Fibroblast of lung (primary cell): ENCODE measurements around the gene SYT3. TPM values are rescaled to one million over a fixed set of nuclear protein-coding genes. Genes with fewer than 3 reads are reported as not detected.
"Not testable (repeated sequence)": the region's sequence is repeated elsewhere in the genome, so short reads cannot be mapped to it uniquely, and the experiment has no call there.

ENCODE experiments used
- DNase-seq, 2 donors: peaks; one replicate each; pipeline versions ENCODE4 v3.0.0 to v3.0.0-alpha.2; 2010; ENCODE audit warnings: low read depth in 2 of 2
- H2AFZ ChIP-seq: 2 replicates; pipeline ENCODE4 v1.5.1; 2012; ENCODE audit warnings: low read length, control low read depth, inconsistent platforms
- H3K27ac ChIP-seq: 2 replicates; pipeline ENCODE4 v1.5.1; 2011; ENCODE audit warnings: low read length, control low read depth; ENCODE audit not compliant: insufficient read depth
- H3K27me3 ChIP-seq: 2 replicates; pipeline ENCODE4 v1.5.1; 2011; ENCODE audit warnings: mild to moderate bottlenecking, low read length; ENCODE audit not compliant: control insufficient read depth, insufficient read depth
- H3K36me3 ChIP-seq: 2 replicates; pipeline ENCODE4 v1.5.1; 2011; ENCODE audit warnings: low read length; ENCODE audit not compliant: control insufficient read depth, insufficient read depth
- H3K4me1 ChIP-seq: 2 replicates; pipeline ENCODE4 v1.5.1; 2011; ENCODE audit warnings: low read length; ENCODE audit not compliant: control insufficient read depth, insufficient read depth; ENCODE audit errors: extremely low read depth
- H3K4me2 ChIP-seq: 2 replicates; pipeline ENCODE4 v1.5.1; 2011; ENCODE audit warnings: low read length, control low read depth; ENCODE audit not compliant: insufficient read depth; ENCODE audit errors: extremely low read depth
- H3K4me3 ChIP-seq, 4 experiments: fragments of 200-600 bp in 1 of 4; sonication (generic) in 1 of 4; replicated peaks in 1 of 4; 2 replicates each; pipeline ENCODE4 v1.5.1; 2011 to 2016; ENCODE audit warnings: low read length in 4 of 4, low read depth in 3 of 4, mild to moderate bottlenecking in 3 of 4, control low read depth in 2 of 4, inconsistent platforms in 1 of 4, mixed read lengths in 1 of 4; ENCODE audit not compliant: insufficient read depth in 1 of 4; ENCODE audit errors: control extremely low read depth in 1 of 4
- H3K79me2 ChIP-seq: 2 replicates; pipeline ENCODE4 v1.5.1; 2012; ENCODE audit warnings: mild to moderate bottlenecking, low read length, inconsistent platforms; ENCODE audit not compliant: control insufficient read depth, insufficient read depth
- H3K9ac ChIP-seq: 2 replicates; pipeline ENCODE4 v1.5.1; 2011; ENCODE audit warnings: mild to moderate bottlenecking, low read length, control low read depth; ENCODE audit not compliant: insufficient read depth
- H3K9me3 ChIP-seq: 2 replicates; pipeline ENCODE4 v1.5.1; 2012; ENCODE audit warnings: low read depth, low read length; ENCODE audit not compliant: control insufficient read depth, insufficient read depth
- H4K20me1 ChIP-seq: 2 replicates; pipeline ENCODE4 v1.5.1; 2011; ENCODE audit warnings: low read length; ENCODE audit not compliant: control insufficient read depth, insufficient read depth; ENCODE audit errors: extremely low read depth
- EZH2 ChIP-seq: IDR thresholded peaks from 2 replicates; pipeline ENCODE4 v1.5.1; 2012; ENCODE audit warnings: low read length, control low read depth, mild to moderate bottlenecking; ENCODE audit errors: missing control alignments
- polyA plus RNA-seq, 2 donors: library from polyadenylated mRNA; depleted of rRNA in 1 of 2; stranded (reverse) in 1 of 2; unstranded in 1 of 2; fragments of >200 nt; gene quantifications; 2 replicates each; pipeline ENCODE4 v1.2.1, GENCODE V29; 2011 to 2012; ENCODE audit warnings: missing spikeins in 1 of 2
- total RNA-seq: library from RNA; depleted of rRNA; stranded (reverse); fragments of >200 nt; gene quantifications from 2 replicates; pipeline ENCODE4 v1.2.1, GENCODE V29; 2014
- TF ChIP-seq, protein P1 (sequence below), 2 donors: IDR thresholded peaks in 1 of 2; conservative IDR thresholded peaks in 1 of 2; 1 replicate in 1 of 2; 2 replicates in 1 of 2; pipeline ENCODE4 v1.5.1; 2011 to 2012; ENCODE audit warnings: low read length in 2 of 2, control low read depth in 1 of 2, inconsistent platforms in 1 of 2, low read depth in 1 of 2, mild to moderate bottlenecking in 1 of 2

Gene SYT3
- total and polyA plus RNA-seq, 2 donors (not counting 1 experiment from before 2014, with no cell fraction given): not detected

DNA sequence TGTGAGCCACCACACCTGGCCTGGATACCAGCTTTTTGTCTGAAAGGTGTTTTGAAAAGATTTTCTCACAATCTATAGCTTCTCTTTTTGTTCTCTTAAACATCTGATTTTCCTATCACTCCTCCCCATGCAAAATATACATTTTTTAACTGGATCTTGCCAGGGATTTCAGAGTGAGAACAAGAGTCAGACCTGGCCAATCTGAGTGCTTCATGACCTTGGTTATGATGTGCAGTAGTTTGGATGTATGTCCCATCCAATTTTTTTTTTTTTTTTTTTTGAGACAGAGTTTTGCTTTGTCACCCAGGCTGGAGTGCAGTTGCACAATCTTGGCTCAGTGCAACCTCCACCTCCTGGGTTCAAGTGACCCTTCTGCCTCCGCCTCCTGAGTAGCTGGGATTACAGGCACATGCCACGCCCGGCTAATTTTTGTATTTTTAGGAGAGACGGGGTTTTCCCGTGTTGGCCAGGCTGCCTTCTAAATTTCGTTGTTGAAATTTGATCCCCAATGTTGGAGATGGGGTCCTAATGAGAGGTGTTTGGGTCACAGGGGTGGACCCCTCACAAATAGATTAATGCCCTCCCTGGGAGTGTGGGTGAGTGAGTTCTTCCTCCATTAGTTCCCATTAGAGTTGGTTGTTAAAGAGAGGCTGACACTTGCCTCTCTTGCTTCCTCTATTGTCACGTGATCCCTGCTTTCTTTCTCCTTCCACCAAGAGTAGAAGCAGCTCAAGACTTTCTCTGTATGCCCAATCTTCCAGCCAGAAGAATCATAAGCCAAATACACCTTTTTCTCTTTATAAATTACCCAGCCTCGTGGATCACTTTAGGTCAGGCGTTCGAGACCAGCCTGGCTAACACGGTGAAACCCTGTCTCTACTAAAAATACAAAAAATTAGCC lies 26.9 kb downstream of the SYT3 start:
- H3K4me1 ChIP-seq, H4K20me1 ChIP-seq, H3K36me3 ChIP-seq, H3K9ac ChIP-seq, H2AFZ ChIP-seq, H3K4me3 ChIP-seq, H3K9me3 ChIP-seq, H3K27ac ChIP-seq, DNase-seq, H3K4me2 ChIP-seq, H3K27me3 ChIP-seq, H3K79me2 ChIP-seq: not testable (repeated sequence)

DNA sequence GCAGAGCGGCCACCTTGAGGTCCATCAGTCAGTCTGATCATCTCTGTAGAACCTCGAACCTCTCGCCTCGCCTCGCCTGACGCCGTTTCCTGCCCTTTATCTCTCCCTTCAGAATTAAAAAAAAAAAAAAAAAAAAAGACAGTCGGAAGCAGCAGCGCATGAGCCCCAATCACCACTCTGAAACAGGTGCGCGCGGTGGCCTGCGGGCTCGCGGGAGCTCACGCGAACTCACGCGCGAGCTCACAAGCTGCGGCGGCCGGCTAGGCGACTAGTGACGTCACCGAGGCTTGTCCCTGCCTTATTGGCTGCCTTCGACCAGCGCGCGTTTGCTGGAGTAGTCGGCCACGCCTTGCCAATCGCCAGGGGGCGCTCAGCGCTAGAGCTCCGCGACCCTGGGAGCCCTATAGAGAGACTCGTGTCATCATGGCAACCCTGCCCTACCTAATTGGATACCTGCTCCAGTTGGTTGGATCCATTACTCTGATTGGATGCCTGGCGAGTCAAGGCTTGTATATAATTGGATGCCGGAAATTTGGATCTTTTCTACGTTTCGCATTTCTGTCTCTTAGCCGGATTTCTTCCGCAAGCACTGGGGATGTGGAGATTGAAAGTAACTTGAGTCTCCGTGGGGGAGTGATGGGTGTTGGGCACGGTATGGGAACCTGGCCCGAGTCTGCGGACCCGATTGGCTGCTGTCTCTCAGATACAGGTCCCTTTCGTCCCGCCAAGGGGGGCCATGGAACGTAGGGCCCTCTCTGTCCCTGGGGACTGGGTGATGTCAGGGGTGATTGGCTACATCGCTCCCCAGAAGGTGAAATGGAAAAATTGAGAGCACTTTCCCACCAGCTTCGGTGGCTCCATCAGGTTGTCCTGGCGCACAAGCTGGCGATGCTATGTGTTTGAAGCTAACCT lies 31.6 kb downstream of the SYT3 start:
- TF ChIP-seq, protein P1, sequence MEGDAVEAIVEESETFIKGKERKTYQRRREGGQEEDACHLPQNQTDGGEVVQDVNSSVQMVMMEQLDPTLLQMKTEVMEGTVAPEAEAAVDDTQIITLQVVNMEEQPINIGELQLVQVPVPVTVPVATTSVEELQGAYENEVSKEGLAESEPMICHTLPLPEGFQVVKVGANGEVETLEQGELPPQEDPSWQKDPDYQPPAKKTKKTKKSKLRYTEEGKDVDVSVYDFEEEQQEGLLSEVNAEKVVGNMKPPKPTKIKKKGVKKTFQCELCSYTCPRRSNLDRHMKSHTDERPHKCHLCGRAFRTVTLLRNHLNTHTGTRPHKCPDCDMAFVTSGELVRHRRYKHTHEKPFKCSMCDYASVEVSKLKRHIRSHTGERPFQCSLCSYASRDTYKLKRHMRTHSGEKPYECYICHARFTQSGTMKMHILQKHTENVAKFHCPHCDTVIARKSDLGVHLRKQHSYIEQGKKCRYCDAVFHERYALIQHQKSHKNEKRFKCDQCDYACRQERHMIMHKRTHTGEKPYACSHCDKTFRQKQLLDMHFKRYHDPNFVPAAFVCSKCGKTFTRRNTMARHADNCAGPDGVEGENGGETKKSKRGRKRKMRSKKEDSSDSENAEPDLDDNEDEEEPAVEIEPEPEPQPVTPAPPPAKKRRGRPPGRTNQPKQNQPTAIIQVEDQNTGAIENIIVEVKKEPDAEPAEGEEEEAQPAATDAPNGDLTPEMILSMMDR (conservative IDR thresholded peaks at IDR 0.05 in 1 of 2, IDR thresholded peaks at IDR 0.05 in 1 of 2; ENCODE audit: low read depth in 1 of 2, low read length in 2 of 2): peak; percentile 18 to 30
- TF ChIP-seq EZH2: no peak
- H2AFZ ChIP-seq: no peak overlapping the region
- no peaks in the 10 kb centered on the region for H3K4me1 ChIP-seq
- no peaks in the 10 kb centered on the region for H4K20me1 ChIP-seq
- H3K27ac ChIP-seq: no peak overlapping the region
- no peak overlapping the region for H3K9ac ChIP-seq
- DNase-seq: peak; percentile 32 to 42
- no peaks in the 10 kb centered on the region for H3K36me3 ChIP-seq
- H3K4me3 ChIP-seq: no peak overlapping the region
- no peak overlapping the region for H3K4me2 ChIP-seq
- H3K9me3 ChIP-seq: no peaks in the 10 kb centered on the region
- H3K27me3 ChIP-seq: no peaks in the 10 kb centered on the region
- H3K79me2 ChIP-seq: no peaks in the 10 kb centered on the region

DNA sequence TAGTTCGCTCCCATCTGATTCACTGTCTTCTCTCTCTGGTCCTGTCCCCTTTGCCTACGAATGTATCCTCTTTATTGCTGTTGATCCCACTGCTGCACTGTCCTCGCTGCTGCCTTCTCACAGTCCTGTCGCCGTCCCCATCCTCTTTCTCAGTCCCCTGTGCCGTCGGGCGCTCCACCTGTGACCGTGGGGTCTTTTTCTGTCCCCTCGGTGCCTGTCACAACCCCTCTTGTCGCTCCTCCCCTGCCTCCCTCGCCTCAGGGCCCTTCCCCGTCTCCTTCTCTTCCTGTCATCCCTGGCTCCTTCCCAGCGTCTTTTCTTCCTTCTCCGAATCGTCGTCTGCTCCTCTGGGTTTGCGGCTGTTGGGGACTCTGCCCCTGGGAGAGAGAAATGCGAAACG lies 32.3 kb downstream of the SYT3 start:
- Histone ChIP-seq H3K4me1 (no peaks in the 10 kb centered on the region), H3K27me3 (no peaks in the 10 kb centered on the region), H2AFZ (no peak overlapping the region), H3K4me2 (no peak overlapping the region), H3K9ac (no peak overlapping the region), H4K20me1 (no peaks in the 10 kb centered on the region), H3K79me2 (no peaks in the 10 kb centered on the region), H3K27ac (no peak overlapping the region), H3K36me3 (no peaks in the 10 kb centered on the region), H3K4me3 (no peak overlapping the region), H3K9me3 (no peaks in the 10 kb centered on the region)
- TF ChIP-seq EZH2: no peak
- TF ChIP-seq, protein P1 (conservative IDR thresholded peaks at IDR 0.05 in 1 of 2, IDR thresholded peaks at IDR 0.05 in 1 of 2; ENCODE audit: low read depth in 1 of 2, low read length in 2 of 2): no peak
- DNase-seq: no peak

DNA sequence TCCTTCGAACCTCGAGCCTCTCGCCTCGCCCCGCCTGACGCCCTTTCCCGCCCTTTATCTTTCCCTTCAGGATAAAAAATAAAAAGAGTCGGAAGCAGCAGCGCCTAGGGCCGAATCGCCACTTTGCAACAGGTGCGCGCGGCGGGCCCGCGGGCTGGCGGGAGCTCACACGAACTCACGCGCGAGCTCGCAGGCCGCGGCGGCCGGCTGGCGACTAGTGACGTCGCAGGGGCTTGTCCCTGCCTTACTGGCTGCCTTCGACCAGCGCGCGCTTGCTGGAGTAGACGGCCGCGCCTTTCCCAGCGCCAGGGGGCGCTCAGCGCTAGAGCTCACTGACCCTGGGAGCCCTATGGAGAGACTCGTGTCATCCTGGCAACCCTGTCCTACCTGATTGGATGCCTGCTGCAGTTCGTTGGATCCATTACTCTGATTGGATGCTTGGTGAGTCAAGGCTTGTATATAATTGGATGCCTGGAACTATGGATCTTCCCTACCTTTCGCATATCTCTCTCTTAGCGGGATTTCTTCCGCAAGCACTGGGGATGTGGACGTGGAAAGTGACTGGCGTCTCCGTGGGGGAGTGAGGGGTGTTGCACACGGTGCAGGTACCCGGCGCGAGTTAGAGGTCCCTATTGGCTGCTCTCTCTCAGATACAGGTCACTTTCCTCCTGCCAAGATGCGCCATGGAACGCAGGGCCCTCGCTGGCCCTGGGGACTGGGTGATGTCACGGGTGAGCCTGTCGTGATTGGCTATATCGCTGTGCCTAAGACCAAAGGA lies 33.4 kb downstream of the SYT3 start:
- H3K79me2 ChIP-seq, H3K4me2 ChIP-seq, H4K20me1 ChIP-seq, H3K36me3 ChIP-seq, H3K9me3 ChIP-seq, DNase-seq, H3K27ac ChIP-seq, H3K4me1 ChIP-seq, H2AFZ ChIP-seq, H3K4me3 ChIP-seq, H3K9ac ChIP-seq, H3K27me3 ChIP-seq: not testable (repeated sequence)
